ENCODE measurements around the gene THNSL1.

GRCh38 chr10:25039531-25039930 is 23.1 kb downstream of the THNSL1 start:
- no peak for TF ChIP-seq CTCF (IDR thresholded peaks at IDR 0.05; ENCODE audit: low read depth, low read length)
- no peak for TF ChIP-seq EZH2phosphoT487 (IDR thresholded peaks at IDR 0.05; ENCODE audit: low read depth)

All from OCI-LY3 (cell line).